Stimulated activated CD4-positive, alpha-beta T cell treated with anti-CD3 and anti-CD28 coated beads, Interleukin-4, amount 100 ng/mL, for 24 hours (primary cell): Measurements from ENCODE around the gene VGLL4.

Experiments
- DNase-seq: peaks from one replicate; pipeline ENCODE4 v3.0.0-alpha.2; 2020

Gene VGLL4

GRCh38 chr3:11651477-11651876, 7.8 kb upstream of the VGLL4 start:
- DNase-seq: no peak

GRCh38 chr3:11650391-11650790, 6.7 kb upstream of the VGLL4 start:
- DNase-seq: no peak

GRCh38 chr3:11648735-11649134, 5.0 kb upstream of the VGLL4 start:
- DNase-seq: no peak

GRCh38 chr3:11643201-11643603, 513 bp downstream of the VGLL4 start:
- peak; percentile 25 for DNase-seq

GRCh38 chr3:11642431-11643191, 1.1 kb downstream of the VGLL4 start:
- DNase-seq: peak; percentile 61

GRCh38 chr3:11641683-11642430, 1.9 kb downstream of the VGLL4 start:
- DNase-seq: no peak

- no peak for DNase-seq
These were observed 2.4 kb downstream of the VGLL4 start for GRCh38 chr3:11641316-11641682.

GRCh38 chr3:11640009-11640673, 3.6 kb downstream of the VGLL4 start:
- no peak for DNase-seq

- no peak for DNase-seq
These were observed 5.0 kb downstream of the VGLL4 start for GRCh38 chr3:11638495-11639358.

GRCh38 chr3:11637901-11638458, 5.7 kb downstream of the VGLL4 start:
- DNase-seq: no peak

GRCh38 chr3:11636394-11636770, 7.3 kb downstream of the VGLL4 start:
- DNase-seq: no peak

- DNase-seq: no peak
These were observed 7.9 kb downstream of the VGLL4 start for GRCh38 chr3:11635680-11636393.

- no peak for DNase-seq
These were observed 8.6 kb downstream of the VGLL4 start for GRCh38 chr3:11634974-11635612.

- no peak for DNase-seq
These were observed 9.6 kb downstream of the VGLL4 start for GRCh38 chr3:11634081-11634635.

- DNase-seq: no peak
These were observed 10.7 kb downstream of the VGLL4 start for GRCh38 chr3:11632966-11633365.

GRCh38 chr3:11632564-11632963, 11.2 kb downstream of the VGLL4 start:
- DNase-seq: no peak

GRCh38 chr3:11631820-11632219, 11.9 kb downstream of the VGLL4 start:
- no peak for DNase-seq

GRCh38 chr3:11629716-11630115, 14.0 kb downstream of the VGLL4 start:
- no peak for DNase-seq

- no peak for DNase-seq
These were observed 16.1 kb downstream of the VGLL4 start for GRCh38 chr3:11627612-11628011.

GRCh38 chr3:11626084-11626463, 17.6 kb downstream of the VGLL4 start:
- peak; percentile 29 for DNase-seq
